ENCODE measurements around the gene DNER. TPM values are rescaled to one million over a fixed set of nuclear protein-coding genes. Genes with fewer than 3 reads are reported as not detected.

Gene DNER
- total and polyA plus RNA-seq, 10 of the 15 experiments (the other 5 are each of a cell fraction or from before 2014, with no cell fraction given), result 0.04 to 0.08 (median 0.07) TPM; not detected in 7

DNA sequence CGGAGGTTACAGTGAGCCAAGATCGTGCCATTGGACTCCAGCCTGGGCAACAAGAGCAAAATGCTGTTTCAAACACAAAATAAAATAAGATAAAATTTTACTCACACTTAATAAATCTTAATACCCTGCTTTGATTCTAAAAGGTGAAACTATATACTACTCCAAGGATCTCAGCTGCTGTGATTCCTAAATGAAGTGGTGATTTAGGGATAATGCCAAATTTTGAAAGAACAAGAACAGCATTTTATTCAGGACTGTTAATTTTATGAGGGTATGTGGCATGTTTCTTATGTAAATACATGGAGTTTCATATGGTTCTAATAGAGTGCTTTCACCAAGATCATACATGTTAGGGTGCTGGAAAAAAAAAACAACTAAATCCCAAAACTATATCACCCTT lies 243.6 kb downstream of the DNER start (continued):
- TF ChIP-seq SMC3 (IDR thresholded peaks at IDR 0.05; ENCODE audit: borderline replicate concordance, low read length) (no peak), FOXK2 (IDR thresholded peaks at IDR 0.05) (no peak), MTA2 (IDR thresholded peaks at IDR 0.05; ENCODE audit: low read depth) (no peak), TAF1 (IDR thresholded peaks at IDR 0.05; ENCODE audit: borderline replicate concordance, low read depth, low read length) (no peak)

DNA sequence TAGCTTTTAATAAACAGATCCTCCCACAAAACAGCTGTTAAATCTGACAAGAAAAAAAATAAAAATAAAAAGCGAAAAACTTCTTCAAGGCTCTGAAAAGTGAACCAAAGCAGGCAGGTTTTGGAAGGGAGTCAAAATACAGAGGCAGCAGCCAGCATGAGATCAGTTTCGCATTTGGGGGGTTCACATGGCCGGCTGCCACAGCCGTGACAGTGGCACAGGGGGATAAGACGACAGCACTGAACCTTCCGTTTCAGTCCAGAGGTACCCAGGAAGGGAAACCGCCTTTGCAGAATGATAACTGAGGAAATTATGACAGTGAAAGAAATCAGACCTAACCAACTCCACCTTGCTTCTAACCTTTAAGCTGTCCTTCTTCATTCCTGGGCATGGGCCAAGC lies 246.6 kb downstream of the DNER start:
- SMC1A ChIA-PET (ENCODE audit: uncharacterized antibody, unreplicated experiment), result interaction anchor here (1.3 kb wide), 1 partner anchor 8 kb away, joined by 3 read pairs; no protein-coding TSS in a partner anchor
- H3K27ac ChIP-seq (ENCODE audit: control insufficient read depth, insufficient read depth), result no peak overlapping the region
- no peak overlapping the region for H3K9ac ChIP-seq (ENCODE audit: control insufficient read depth, insufficient read depth, low read length)
- no TSS peak for BruUV-seq (replicated peaks)
- no peaks in the 10 kb centered on the region for H4K20me1 ChIP-seq (ENCODE audit: control insufficient read depth, insufficient read depth)
- H3K9me3 ChIP-seq (replicated peaks; ENCODE audit: control insufficient read depth, insufficient read depth, low read length), result no peaks in the 10 kb centered on the region
- POLR2A ChIA-PET, result no interaction called here
- TF ChIP-seq, protein P1, sequence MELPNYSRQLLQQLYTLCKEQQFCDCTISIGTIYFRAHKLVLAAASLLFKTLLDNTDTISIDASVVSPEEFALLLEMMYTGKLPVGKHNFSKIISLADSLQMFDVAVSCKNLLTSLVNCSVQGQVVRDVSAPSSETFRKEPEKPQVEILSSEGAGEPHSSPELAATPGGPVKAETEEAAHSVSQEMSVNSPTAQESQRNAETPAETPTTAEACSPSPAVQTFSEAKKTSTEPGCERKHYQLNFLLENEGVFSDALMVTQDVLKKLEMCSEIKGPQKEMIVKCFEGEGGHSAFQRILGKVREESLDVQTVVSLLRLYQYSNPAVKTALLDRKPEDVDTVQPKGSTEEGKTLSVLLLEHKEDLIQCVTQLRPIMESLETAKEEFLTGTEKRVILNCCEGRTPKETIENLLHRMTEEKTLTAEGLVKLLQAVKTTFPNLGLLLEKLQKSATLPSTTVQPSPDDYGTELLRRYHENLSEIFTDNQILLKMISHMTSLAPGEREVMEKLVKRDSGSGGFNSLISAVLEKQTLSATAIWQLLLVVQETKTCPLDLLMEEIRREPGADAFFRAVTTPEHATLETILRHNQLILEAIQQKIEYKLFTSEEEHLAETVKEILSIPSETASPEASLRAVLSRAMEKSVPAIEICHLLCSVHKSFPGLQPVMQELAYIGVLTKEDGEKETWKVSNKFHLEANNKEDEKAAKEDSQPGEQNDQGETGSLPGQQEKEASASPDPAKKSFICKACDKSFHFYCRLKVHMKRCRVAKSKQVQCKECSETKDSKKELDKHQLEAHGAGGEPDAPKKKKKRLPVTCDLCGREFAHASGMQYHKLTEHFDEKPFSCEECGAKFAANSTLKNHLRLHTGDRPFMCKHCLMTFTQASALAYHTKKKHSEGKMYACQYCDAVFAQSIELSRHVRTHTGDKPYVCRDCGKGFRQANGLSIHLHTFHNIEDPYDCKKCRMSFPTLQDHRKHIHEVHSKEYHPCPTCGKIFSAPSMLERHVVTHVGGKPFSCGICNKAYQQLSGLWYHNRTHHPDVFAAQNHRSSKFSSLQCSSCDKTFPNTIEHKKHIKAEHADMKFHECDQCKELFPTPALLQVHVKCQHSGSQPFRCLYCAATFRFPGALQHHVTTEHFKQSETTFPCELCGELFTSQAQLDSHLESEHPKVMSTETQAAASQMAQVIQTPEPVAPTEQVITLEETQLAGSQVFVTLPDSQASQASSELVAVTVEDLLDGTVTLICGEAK (IDR thresholded peaks at IDR 0.05; ENCODE audit: borderline replicate concordance), result no peak
- in situ Hi-C loops (cut with MboI), result no loop called here
- no peak for DNase-seq (ENCODE audit: low read depth, low spot score)
- no peaks in the 10 kb centered on the region for H3K79me2 ChIP-seq (ENCODE audit: control insufficient read depth, insufficient read depth, low read length)
- RAD21 ChIA-PET (ENCODE audit: unreplicated experiment), result no interaction called here
- CTCF ChIA-PET, result no interaction called here
- WGBS (ENCODE audit: insufficient coverage, insufficient replicate concordance, low lambda C conversion rate, missing lambda C conversion rate), result 8% methylated on average over 7 of the region's 7 CpGs
- no peak overlapping the region for H3K4me2 ChIP-seq (ENCODE audit: control insufficient read depth, insufficient read depth)
- intact Hi-C loops (cut with micrococcal nuclease; ENCODE audit: unreplicated experiment), result no loop called here
- H3K36me3 ChIP-seq (ENCODE audit: control insufficient read depth in 2 of 2, insufficient read depth in 2 of 2, low read length in 1 of 2), result no peaks in the 10 kb centered on the region
- H3K4me1 ChIP-seq (ENCODE audit: control insufficient read depth, insufficient read depth, low read length), result no peaks in the 10 kb centered on the region
- no peak for ATAC-seq
- no peak overlapping the region for H2AFZ ChIP-seq (ENCODE audit: control insufficient read depth, low read depth, low read length)
- H3K4me3 ChIP-seq, result no peak overlapping the region
- FAIRE-seq, result no peak
- no peaks in the 10 kb centered on the region for H3K27me3 ChIP-seq (replicated peaks in 1 of 2; ENCODE audit: control insufficient read depth in 2 of 2, insufficient read depth in 2 of 2, low read length in 1 of 2)
